ENCODE measurements around the gene TIMM44.

TIMM44 gene

DNA sequence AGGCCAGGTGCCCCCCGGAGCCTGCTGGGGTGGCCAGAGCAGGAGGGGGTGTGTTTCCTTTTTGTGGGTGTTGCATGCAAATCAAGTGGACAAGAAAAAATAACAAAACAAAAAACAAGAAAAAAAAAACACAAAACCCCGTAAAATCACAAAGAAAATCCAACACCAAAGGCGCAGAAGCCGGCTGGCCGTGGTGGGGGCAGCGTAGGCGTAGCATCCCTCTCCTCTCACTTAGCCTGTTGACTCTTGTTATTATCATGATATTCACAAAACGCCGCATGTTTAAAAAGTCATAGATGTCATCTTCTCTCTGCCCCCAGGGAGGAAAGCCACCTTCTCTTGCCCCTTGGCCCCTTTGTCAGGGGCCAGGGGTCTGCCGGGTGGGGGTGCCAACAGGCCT, 29.8 kb downstream of the TIMM44 start:
- no peak overlapping the region for H3K27ac Mint-ChIP-seq
- peaks cover 8% of the 10 kb centered on the region for H3K27me3 Mint-ChIP-seq
- H3K36me3 Mint-ChIP-seq: peaks cover 17% of the 10 kb centered on the region
- ATAC-seq (ENCODE audit: low read depth) (no peak), DNase-seq (ENCODE audit: low spot score in 2 of 2) (no peak)
- H3K9me3 Mint-ChIP-seq: no peaks in the 10 kb centered on the region
- H3K4me1 Mint-ChIP-seq: peaks cover 12% of the 10 kb centered on the region
- H3K4me3 Mint-ChIP-seq: no peak overlapping the region

DNA sequence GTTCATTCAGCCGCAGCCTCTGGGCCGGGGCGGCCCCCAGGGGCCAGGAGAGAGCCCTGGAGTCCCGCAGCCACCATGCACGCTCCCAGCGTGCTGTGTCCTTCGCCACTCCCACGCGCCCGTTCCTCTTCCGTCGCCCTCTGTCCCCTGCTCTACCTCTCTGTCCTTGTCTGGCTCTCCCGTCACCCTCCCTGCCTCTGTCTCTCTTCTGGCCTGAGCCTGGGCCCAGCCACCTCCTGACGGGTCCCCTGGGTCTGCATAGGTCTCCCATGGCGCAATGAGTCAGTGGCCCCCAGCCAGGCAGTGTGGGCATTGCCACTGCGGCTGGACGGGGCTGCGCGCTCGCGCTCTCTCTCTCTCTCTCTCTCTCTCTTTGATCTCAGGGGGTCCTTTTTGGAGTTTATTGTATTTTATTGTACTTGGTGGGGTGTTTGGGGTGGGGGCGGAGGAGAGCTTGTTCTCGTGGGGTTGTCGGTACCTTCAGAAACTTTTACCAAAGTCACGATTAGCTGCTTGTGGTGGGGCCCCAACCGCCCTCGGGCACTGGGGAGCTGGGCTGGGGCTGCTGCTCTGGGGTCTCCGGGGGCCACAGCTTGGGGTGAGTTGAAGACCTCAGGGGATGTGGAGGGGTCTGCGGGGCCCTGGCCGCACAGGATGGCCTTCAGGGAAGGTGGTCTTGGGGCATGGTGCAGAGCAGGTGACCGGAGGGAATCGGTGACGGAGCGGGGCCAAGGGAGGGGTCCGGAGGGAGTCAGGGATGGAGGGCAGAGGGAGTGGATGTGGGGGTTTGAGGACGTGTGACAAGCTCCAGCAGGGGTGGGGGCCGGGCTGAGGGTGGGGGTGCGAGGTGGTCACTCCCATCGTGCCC, 30.5 kb downstream of the TIMM44 start:
- no peak for DNase-seq (ENCODE audit: low spot score in 2 of 2)
- no peak overlapping the region for H3K4me3 Mint-ChIP-seq
- no peaks in the 10 kb centered on the region for H3K9me3 Mint-ChIP-seq
- no peak for ATAC-seq (ENCODE audit: low read depth)
- peaks cover 17% of the 10 kb centered on the region for H3K36me3 Mint-ChIP-seq
- no peak overlapping the region for H3K27ac Mint-ChIP-seq
- H3K27me3 Mint-ChIP-seq: peaks cover 7% of the 10 kb centered on the region
- H3K4me1 Mint-ChIP-seq: peaks cover 11% of the 10 kb centered on the region

DNA sequence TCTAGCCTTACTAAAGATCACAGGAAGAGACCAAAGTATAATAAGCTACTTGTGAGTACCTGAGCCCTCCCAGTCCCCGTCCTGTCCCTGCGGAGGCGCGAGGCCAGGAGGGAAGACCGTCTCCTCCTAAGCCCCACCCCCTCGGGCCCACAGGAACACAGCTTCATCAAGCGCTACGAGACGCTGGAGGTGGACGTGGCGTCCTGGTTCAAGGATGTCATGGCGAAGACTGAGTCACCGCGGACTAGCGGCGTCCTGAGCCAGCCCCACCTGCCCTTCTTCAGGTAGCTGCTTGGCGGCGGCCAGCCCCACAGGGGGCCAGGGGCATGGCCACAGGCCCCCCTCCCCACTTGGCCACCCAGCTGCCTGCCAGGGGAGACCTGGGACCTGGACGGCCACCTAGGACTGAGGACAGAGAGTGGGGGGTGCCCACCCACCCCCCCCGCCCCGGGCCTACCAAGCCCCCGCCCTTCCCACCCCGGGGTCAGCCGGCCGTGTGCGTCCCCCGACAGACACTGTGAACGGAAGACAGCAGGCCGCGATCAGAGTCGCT, 31.2 kb downstream of the TIMM44 start:
- H3K27ac Mint-ChIP-seq: no peak overlapping the region
- ATAC-seq (ENCODE audit: low read depth): no peak

DNA sequence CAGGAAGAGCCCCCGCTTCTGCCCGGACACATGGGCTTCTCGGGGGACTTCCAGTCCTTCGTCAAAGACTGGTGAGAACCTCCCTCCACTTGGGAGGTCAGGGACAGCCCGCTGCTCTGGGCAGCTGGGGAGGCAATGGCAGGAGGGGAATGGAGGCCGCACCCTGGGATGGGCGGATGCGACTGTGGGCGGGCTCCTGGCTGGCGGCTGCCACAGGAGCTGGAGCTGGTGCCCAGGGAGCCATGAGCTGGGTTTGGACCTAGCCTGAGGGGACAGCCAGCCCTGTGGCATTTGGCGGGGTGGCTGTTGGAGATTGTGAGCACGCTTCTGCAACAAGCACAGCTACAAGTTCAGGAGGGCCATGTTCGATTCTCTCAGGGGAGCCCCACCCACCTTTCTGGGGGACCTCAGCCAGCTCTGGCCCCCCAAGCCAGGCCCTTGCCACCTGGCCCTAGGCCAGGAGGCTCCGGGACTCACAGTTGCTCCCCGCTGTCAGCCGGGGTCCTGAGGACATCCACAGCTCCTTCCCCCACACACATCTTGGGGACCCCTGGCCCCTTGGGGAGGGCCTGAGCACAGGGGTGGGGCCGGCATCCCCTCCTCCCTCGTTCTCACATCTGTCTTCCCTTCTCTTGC, 31.8 kb downstream of the TIMM44 start:
- DNase-seq (ENCODE audit: low spot score in 2 of 2) (no peak), ATAC-seq (ENCODE audit: low read depth) (no peak)
- Mint-ChIP-seq H3K27me3 (peaks cover 4% of the 10 kb centered on the region), H3K27ac (no peak overlapping the region), H3K4me1 (peaks cover 15% of the 10 kb centered on the region), H3K4me3 (no peak overlapping the region), H3K9me3 (no peaks in the 10 kb centered on the region), H3K36me3 (peaks cover 18% of the 10 kb centered on the region)

More for the DNA sequence above, 31.2 kb downstream of the TIMM44 start:
- no peak for DNase-seq (ENCODE audit: low spot score in 2 of 2)
- H3K27me3 Mint-ChIP-seq: peaks cover 4% of the 10 kb centered on the region
- H3K9me3 Mint-ChIP-seq: no peaks in the 10 kb centered on the region
- H3K36me3 Mint-ChIP-seq: peaks cover 18% of the 10 kb centered on the region
- H3K4me1 Mint-ChIP-seq: peaks cover 12% of the 10 kb centered on the region
- no peak overlapping the region for H3K4me3 Mint-ChIP-seq

DNA sequence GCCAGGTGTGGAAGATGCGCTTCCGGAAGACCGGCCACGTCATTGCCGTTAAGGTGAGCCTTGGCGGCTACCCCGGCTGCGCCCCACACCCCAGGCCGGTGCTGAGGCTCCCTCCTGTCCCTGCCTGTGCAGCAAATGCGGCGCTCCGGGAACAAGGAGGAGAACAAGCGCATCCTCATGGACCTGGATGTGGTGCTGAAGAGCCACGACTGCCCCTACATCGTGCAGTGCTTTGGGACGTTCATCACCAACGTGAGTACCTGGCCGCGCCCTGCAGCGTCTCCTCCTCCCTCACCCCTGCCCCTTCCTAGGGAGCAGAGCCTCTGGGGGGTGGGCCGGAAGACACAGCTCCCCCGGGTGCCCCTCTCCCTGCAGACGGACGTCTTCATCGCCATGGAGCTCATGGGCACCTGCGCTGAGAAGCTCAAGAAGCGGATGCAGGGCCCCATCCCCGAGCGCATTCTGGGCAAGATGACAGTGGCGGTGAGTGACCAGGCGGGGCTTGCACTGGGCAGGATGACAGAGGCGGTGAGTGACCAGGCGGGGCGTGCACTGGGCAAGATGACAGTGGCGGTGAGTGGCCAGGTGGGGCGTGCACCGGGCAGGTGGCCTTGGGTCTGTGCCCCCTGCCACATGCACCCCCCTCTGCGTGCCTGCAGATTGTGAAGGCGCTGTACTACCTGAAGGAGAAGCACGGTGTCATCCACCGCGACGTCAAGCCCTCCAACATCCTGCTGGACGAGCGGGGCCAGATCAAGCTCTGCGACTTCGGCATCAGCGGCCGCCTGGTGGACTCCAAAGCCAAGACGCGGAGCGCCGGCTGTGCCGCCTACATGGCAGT, 32.9 kb downstream of the TIMM44 start:
- Mint-ChIP-seq H3K27me3 (peaks cover 4% of the 10 kb centered on the region), H3K27ac (no peak overlapping the region), H3K9me3 (no peaks in the 10 kb centered on the region), H3K4me3 (no peak overlapping the region), H3K36me3 (peaks cover 24% of the 10 kb centered on the region), H3K4me1 (peaks cover 17% of the 10 kb centered on the region)
- DNase-seq (ENCODE audit: low spot score in 2 of 2) (no peak), ATAC-seq (ENCODE audit: low read depth) (no peak)

DNA sequence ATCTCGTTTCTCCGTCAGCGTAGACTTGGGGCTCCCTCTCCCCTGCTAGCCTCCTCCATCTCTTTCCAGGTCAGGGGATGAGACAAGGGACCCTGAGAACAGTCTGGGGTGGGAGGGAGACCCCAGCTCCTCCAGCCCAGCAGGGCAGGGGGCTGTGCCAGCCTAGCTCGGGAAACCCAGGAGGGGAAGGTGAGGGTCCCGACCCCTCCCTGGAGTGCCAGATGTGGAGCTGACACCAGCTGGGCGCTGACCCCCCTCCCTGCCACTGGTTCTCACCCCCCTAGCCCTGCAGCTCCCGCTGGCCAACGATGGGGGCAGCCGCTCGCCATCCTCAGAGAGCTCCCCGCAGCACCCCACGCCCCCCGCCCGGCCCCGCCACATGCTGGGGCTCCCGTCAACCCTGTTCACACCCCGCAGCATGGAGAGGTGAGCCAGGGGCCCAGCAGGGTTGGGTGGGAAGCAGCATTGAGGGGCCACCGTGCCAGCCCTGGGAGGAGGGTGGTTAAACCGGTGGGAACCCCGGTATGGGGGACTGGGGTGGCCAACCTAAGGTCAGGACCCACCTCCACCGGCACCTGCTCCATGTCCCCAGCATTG, 33.9 kb downstream of the TIMM44 start:
- ATAC-seq (ENCODE audit: low read depth) (no peak), DNase-seq (ENCODE audit: low spot score in 2 of 2) (no peak)
- no peak overlapping the region for H3K4me3 Mint-ChIP-seq
- H3K4me1 Mint-ChIP-seq: peaks cover 22% of the 10 kb centered on the region
- peaks cover 24% of the 10 kb centered on the region for H3K36me3 Mint-ChIP-seq
- H3K27ac Mint-ChIP-seq: no peak overlapping the region
- peaks cover 1% of the 10 kb centered on the region for H3K27me3 Mint-ChIP-seq
- no peaks in the 10 kb centered on the region for H3K9me3 Mint-ChIP-seq

DNA sequence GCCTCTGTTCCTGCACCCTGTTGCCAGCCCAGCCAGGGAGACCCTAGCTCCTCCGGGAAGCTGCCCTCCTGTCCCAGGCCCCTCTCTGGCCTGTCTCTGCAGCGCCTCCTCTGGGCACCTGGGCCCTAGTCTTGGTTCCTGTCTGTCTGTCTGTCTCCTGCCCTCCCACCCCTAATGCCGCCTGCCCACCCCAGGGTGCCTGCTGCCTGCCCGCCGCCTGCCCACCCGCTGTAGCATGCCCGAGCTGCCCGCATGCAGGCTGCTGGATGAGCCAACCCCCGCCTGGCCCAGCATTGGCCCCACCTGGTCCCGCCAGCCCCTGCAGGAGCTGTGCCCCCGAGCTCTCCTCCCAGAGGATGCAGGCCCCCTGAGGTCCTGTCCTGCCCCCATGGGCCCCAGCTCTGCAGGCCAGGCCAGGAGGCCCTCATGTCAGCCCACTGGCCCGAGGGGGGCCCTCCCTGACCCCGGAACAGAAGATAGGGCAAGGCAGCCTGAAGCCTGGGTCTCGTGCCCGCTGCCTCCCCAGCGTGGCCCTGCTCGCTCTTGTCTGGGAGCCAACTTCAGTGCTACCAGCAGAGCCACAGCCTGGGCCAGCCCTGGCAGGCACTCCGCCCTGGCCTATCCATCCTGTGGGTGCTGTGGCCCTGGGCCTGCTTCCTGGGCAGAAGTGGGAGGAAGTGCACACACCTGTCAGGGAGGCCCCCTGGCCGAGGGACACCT, 34.6 kb downstream of the TIMM44 start:
- H3K4me3 Mint-ChIP-seq: no peak overlapping the region
- ATAC-seq (ENCODE audit: low read depth) (no peak), DNase-seq (ENCODE audit: low spot score in 2 of 2) (no peak)
- H3K9me3 Mint-ChIP-seq: no peaks in the 10 kb centered on the region
- peaks cover 1% of the 10 kb centered on the region for H3K27me3 Mint-ChIP-seq
- no peak overlapping the region for H3K27ac Mint-ChIP-seq
- peaks cover 24% of the 10 kb centered on the region for H3K4me1 Mint-ChIP-seq
- H3K36me3 Mint-ChIP-seq: peaks cover 24% of the 10 kb centered on the region

DNA sequence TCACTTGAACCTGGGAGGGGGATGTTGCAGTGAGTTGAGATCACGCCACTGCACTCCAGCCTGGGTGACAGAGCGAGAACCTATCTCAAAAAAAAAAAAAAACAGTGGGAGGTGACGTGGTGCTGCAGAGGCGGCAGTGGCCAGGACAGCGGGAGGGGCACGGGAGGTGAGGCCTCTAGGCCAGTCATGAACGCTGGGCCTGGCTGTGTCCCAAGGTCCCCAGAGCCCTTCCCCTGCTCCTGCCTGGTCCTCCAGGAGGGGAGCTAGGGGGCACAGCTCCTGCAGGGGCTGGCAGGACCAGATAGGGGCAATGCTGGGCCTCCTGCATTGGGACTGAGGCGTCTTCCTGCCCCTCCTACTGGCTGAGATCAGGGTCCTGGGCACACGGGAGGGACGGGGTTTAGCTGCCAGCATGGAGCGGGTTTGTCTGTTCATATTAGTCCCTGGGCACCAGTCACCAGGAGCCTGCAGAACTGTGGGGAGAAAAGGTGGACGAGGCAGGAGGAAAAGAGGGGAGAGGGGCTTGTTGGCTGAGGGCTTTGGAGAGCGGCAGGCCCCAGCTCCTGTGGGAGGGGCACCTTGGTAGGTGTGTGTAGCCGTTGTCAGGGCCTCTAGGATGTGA, 35.3 kb downstream of the TIMM44 start:
- peaks cover 24% of the 10 kb centered on the region for H3K36me3 Mint-ChIP-seq
- no peak overlapping the region for H3K4me3 Mint-ChIP-seq
- ATAC-seq (ENCODE audit: low read depth): no peak
- no peaks in the 10 kb centered on the region for H3K9me3 Mint-ChIP-seq
- DNase-seq (ENCODE audit: low spot score in 2 of 2): no peak
- peak overlapping the region; percentile 45 for H3K27ac Mint-ChIP-seq
- H3K4me1 Mint-ChIP-seq: peaks cover 29% of the 10 kb centered on the region
- peaks cover 1% of the 10 kb centered on the region for H3K27me3 Mint-ChIP-seq

DNA sequence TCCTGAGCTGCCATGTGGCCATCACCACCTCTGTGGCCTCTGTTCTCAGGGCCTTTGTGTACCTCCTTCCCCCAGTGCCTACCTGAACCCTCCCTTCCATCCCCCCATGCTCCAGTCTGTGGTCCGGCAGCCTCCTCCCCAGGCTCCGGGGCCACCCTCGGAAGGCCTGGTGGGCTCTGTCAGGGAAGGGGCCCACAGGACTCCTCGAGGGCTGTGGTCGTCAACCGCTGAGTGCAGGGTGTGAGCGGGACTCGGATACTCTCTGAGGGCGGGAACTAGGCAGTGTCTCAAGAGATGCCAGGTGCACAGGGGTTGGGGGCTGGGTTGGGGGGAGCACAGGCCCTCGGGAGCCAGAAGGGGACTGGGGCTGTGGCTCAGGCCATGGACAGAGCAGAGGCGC, 35.9 kb downstream of the TIMM44 start:
- no peak for ATAC-seq (ENCODE audit: low read depth)
- no peaks in the 10 kb centered on the region for H3K27me3 Mint-ChIP-seq
- peaks cover 20% of the 10 kb centered on the region for H3K36me3 Mint-ChIP-seq
- H3K9me3 Mint-ChIP-seq: no peaks in the 10 kb centered on the region
- no peak overlapping the region for H3K4me3 Mint-ChIP-seq
- peak overlapping the region; percentile 45 for H3K27ac Mint-ChIP-seq
- H3K4me1 Mint-ChIP-seq: peaks cover 28% of the 10 kb centered on the region
- DNase-seq (ENCODE audit: low spot score in 2 of 2): no peak

DNA sequence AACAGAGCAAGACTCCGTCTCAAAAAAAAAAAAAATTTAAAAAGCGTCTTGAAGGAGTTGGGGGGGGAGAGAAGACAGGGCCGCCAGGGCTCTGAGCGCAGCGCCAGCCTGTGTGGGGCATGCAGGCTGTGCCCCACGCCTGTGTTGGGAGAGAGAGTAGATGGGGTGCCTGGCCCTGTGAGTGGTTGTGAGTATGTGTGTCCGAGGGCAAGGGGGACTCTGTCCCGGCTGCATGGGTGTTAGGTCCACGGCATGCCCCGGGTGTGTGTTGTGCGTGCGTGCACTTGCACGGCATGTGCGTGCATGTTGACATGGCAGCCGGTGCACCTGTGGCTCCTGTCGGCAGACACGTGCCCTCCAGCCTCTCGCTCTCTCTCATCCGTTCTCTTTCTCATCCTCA, 36.3 kb downstream of the TIMM44 start:
- ATAC-seq (ENCODE audit: low read depth) (no peak), DNase-seq (ENCODE audit: low spot score in 2 of 2) (no peak)
- Mint-ChIP-seq H3K9me3 (no peaks in the 10 kb centered on the region), H3K4me3 (no peak overlapping the region), H3K36me3 (peaks cover 19% of the 10 kb centered on the region), H3K4me1 (peaks cover 29% of the 10 kb centered on the region), H3K27ac (peak overlapping the region; percentile 45), H3K27me3 (no peaks in the 10 kb centered on the region)

DNA sequence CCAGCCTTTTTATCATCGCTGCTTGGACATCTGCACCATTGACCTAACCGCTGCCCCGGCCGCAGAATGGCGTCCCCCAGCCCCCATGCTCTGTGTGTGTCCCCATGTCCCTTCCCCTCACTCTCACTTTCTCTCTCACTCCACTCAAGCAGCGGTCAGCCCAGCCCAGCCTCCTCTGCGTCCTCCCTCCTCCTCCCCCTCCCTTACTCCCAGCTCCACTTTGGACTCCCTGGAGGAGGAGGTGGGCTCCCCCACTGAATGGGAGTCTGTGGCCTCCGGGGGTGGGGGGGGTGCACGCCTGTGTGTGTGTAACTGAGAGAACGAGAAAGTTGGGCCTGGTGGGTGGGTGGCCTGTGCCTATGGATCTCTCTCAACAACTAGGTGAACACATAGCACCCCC, 37.6 kb downstream of the TIMM44 start:
- H3K4me3 Mint-ChIP-seq: peak overlapping the region; percentile 73
- ATAC-seq (ENCODE audit: low read depth) (no peak), DNase-seq (ENCODE audit: low spot score in 2 of 2) (no peak)
- H3K4me1 Mint-ChIP-seq: peaks cover 29% of the 10 kb centered on the region
- H3K27ac Mint-ChIP-seq: peak overlapping the region; percentile 94
- H3K27me3 Mint-ChIP-seq: no peaks in the 10 kb centered on the region
- H3K36me3 Mint-ChIP-seq: peaks cover 12% of the 10 kb centered on the region
- no peaks in the 10 kb centered on the region for H3K9me3 Mint-ChIP-seq

DNA sequence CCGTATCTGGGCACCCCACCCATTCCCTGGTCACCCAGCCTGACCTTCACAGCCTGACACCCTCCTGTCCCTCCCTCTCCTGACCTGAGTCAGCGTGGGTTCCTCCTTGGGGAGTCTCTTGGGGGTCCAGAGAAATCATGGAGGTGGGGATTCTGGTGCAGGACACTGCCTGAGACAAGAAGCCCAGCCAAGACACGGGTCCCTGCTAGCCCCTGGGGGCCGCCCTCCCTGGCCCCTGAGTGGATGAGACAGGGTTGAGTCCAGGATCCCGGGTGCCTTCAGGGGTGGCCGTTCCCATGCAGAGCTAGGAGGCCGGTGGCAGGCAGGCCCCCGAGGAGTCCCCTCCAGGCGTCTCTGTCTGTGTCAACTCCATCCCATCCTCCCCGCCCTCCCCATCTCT, 38.2 kb downstream of the TIMM44 start:
- Mint-ChIP-seq H3K36me3 (peaks cover 7% of the 10 kb centered on the region), H3K4me1 (peaks cover 29% of the 10 kb centered on the region), H3K9me3 (no peaks in the 10 kb centered on the region), H3K27ac (peak overlapping the region; percentile 94), H3K4me3 (peak overlapping the region; percentile 93), H3K27me3 (no peaks in the 10 kb centered on the region)
- DNase-seq (ENCODE audit: low spot score in 2 of 2) (no peak), ATAC-seq (ENCODE audit: low read depth) (no peak)

All from memory B cell (primary cell).